Occipital lobe (tissue), 2 donors: ENCODE data around the gene SIL1. TPM values are rescaled to one million over a fixed set of nuclear protein-coding genes. Genes with fewer than 3 reads are reported as not detected.
"Not testable (repeated sequence)": the region's sequence is repeated elsewhere in the genome, so short reads cannot be mapped to it uniquely, and the experiment has no call there.

Experiments
- DNase-seq: peaks from one replicate; lab custom pipeline; 2025; lab: John Stamatoyannopoulos, UW
- total RNA-seq: library from RNA; depleted of rRNA; stranded (reverse); fragments of >200 nt; gene quantifications from one replicate; pipeline ENCODE4 v1.2.3, GENCODE V29; 2014

The SIL1 gene
- total RNA-seq, 1 donor from 2014 or later: 11.7 TPM

DNA sequence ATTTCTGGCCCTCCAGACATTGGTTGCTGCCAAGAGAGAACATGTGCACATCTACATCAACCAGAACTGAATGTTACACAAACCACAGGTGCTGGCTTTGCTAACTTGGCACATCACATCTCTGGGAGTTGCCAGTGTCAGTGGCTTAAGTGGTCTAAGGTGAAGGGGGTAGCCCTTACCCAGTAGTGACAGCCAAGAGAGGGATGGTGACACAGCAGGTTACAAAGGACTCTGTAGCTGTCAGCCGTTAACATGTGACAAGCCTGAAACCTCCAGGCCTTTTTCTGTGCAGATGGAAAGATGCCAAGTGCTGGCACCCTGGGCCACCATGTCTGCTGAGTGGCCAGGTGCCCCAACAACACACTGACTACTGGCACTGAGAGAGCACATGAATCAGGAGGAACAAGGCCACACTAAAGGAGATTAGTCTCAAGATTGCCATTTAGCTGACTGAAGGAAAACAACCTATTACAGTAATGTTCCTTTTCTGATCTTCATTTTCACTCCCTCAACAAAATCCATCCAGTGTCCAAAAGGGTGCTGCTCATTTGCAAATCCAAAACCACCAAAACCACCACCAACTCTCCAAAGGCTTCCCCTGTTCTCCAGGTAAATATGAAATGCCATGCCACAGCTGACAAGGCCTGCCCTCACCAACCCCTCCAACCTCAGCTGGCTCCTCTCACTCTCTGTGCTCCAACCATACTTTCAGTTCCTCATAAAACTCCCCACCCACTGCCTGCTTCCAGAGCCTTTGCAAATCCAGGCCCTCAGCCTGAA lies 20.2 kb downstream of the SIL1 start:
- no peak for DNase-seq

DNA sequence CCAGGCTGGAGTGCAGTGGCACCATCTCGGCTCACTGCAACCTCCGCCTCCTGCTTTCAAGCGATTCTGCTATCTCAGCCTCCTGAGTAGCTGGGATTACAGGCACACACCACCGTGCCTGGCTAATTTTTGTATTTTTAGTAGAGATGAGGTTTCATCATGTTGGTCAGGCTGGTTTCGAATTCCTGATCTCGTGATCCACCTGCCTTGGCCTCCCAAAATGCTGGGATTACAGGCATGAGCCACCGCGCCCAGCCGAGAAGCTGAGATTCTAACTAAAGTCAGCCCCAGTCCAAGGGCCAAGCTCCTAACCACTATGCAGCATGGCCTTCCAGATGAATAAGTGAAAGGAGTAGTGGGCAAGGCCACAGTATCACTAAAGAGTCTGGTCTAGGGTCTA lies 20.9 kb downstream of the SIL1 start:
- not testable (repeated sequence) for DNase-seq

DNA sequence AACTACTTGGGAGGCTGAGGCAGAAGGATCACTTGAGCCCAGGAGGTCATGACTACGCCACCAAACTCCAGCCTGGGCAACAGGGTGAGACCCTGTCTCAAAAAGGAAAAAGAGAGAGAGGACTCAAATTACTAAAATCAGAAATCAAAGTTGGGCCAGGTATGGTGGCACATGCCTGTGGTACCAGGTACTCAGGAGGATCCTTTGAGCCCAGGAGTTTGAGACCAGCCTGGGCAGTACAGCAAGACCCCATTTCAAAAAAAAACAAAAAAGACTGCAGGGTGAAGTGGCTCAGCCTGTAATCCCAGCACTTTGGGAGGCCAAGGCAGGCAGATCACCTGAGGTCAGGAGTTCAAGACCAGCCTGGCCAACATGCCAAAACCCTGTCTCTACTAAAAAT lies 23.8 kb downstream of the SIL1 start:
- not testable (repeated sequence) for DNase-seq

DNA sequence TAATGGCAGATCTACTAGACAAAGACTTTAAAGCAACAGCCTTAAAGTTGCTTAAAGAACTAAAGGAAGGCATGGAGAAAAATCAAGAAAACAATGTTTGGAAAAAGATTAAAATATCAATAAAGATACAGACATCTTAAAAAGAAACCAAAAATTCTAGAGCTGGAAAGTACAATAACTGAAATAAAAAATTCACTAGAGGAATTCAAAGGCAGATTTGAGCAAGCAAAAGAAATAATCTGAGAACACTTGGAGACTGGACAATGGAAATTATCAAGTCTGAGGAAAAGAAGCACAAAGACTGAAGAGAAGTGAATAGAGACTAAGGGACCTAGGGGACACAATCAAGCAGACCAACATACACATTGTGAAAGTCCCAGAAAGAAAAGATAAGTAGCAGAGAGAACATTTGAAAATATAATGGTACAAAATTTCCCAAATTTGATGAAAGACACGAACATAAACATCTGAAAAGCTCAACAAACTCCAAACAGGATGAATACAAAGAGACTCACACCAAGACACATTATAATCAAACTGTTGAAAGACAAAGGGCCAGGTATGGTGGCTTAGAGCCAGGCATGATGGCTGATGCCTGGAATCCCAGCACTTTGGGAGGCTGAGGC lies 26.3 kb downstream of the SIL1 start:
- no peak for DNase-seq

DNA sequence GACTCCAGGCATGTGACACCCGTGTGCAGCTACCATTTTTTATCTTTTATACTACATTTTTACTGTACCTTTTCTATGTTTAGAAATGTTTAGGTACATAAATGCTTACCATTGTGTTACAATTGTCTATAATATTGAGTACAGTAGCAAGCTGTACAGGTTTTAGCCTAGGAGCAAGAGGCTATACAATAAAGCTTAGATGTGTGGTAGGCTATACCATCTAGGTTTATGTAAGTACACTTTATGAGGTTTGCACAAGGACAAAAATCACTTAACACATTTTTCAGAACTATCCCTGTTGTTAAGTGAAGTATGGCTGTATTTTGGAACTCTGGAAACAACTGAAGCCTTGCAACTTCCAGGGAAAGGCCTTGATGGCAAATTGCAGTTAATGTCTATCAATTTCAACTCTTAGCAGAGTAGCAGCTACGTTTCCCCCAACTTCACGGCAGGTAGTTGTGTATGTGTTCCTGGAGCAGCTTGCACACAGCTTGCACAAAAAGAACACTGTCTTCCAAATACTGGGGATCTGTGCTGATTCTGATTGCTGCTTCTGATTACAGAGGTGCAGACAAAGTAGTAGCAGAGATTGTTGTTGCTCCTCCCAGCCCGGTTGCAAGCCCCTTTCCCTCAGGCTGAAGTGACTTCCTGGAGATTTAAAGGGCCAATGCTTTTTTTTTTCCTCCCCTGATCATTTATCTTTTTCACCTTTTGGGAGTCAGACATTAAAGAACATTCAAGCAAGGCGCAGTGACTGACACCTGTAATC lies 30.0 kb downstream of the SIL1 start:
- no peak for DNase-seq

DNA sequence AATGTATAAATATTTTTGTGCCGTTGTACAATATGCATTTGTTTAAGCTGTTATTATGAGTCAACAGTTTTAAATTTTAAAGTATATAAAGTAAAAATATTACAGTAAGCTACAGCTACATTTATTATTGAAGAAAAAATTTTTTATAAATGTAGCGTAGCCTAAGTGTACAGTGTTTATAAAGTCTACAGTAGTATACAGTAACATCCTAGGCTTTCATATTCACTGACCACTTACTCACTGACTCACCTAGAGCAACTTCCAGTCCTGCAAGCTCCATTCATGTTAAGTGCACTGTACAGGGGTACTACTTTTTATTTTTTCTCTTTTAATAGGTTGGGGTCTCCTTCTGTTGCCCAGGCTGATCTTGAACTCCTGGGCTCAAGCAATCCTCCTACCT lies 30.6 kb downstream of the SIL1 start:
- DNase-seq: no peak

DNA sequence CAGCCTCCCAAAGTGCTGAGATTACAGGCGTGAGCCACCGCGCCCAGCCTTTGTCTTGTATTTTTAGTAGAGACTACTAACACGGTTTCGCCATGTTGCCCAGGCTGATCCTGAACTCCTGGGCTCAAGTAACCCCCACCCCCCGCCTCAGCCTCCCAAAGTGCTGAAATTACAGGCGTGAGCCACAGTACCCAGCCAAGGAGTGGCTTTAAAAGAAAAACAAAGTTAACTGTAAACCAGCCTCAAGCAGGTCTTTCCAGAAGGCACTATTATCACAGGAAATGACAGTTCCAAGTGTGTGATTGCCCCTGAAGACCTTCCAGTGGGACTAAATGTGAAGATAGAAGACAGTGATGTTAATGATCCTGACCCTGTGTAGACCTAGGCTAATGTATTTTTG lies 31.1 kb downstream of the SIL1 start:
- DNase-seq: no peak

DNA sequence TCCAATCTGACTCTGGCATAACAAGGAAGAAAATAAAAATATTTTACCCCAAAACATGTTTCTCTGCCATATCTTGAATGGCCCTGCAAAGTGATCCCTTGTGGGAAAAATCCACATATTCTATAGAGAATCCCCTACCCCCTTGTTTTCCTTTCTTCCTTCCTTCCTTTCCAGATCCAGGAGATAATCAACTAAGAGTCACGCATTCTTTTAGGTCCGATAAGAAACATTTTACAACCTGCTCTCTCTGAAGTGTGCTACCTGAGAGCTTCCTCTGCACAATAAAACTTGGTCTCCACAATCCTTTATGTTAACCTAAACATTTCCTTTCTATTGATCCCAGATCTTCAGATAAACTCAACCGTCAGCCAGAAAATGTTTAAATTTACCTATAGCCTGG lies 33.3 kb downstream of the SIL1 start:
- not testable (repeated sequence) for DNase-seq

DNA sequence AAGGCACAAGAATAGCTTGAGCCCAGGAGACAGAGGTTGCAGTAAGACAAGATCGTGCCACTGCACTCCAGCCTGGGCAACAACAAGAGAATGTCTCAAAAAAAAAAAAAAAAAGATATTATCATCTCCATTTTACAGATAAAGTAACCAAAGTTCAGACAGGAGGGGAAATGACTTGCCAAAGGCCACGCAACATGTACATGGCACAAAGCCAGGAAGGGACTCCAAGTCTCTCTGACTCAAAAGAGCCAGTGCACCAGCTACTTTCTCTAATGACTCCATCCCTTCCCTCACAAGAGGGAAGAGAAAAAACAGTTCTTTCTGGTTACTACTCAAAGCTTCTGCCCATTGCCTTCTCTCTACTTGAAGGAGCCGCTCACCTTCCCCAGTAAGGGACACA lies 34.1 kb downstream of the SIL1 start:
- no peak for DNase-seq

DNA sequence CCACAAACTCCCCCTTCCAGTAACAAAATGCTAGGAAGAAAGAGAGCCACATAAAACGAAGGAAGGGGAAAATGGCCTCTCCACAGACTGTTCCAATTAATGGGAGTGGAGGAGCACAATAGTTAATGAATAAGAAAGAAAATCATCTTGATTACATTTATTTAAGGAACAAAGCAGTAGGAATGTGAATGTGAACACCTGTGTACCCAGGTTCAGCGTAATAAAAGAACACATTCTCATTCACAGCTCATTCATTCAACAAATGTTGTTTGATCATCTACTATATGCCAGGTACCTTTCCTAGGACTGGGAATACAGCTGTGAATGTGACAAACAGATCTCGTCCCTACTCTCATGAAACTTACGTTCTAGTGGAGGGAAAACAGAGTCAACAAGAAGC lies 35.7 kb downstream of the SIL1 start:
- DNase-seq: no peak

DNA sequence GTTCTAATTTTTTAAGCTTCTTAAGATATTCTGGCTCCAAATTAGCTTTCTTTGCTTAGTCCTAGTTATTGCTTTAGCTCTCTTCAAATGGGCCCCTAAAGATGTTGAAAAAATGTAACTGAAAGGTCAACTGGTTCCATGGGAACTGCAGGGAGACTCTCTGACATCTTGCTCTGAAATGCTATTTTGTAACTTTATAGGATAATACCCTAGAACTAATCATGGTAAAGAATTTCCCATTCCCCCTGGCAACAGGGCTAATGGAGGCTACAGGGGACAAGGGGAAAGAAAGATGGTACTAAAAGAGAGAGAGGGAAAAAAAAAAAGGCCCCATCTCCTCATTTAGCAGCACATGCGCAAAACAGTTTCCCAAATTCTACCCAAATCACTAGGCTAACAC lies 39.4 kb downstream of the SIL1 start:
- no peak for DNase-seq

DNA sequence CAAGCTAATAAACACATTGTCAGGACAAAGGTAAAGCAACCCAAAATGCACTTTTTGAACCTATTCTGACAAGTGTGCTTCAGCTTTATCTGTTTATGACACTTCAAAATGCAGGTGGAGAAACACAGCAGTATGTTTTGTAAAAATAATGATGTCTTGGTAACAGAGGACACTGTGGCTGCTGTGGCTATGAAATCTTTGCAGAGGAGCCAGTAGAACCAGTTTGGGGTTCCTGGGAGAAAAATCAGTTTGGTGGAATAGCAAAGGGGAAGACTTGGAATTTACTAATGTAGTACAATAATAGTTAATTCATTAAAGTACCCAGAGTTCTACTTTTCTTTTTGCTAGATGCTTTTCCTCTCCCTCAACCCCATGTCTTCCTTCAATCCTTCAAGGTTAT lies 40.6 kb downstream of the SIL1 start:
- no peak for DNase-seq

DNA sequence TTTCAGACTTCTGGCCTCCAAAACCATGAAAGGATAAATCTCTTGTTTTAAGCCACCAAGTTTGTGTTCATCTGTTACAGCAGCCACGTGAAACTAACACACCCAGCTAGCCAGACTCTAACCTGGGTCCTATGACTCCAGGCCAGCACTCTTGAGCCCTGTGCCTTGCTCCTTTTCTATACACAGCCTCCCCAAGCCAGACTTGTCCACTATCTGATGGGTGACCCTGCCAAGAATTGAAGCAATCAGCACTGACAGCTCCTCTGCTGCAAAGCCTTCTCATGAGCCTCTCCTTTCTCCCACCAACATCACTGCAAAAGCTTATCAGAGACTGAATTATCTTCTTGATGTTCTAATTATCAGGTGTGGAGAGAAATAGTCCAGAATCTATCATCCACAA lies 41.4 kb downstream of the SIL1 start:
- DNase-seq: no peak

DNA sequence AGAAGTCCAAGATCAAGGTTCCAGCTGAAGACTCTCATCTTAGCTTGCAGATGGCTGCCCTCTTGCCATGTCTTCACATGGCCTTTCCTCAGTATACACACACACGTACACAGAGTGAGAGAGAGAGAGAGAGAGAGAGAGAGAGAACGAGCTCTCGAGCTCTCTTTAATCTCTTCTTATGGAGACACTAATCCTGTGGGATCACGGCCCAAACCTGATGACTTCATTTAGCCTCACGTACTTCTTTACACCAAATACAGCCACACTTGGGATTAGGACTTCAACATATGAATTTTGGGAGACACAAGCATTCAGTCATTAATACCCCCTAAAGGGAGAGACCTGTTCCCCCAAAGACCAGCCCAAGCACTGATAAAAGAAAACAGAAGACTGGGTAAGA lies 42.8 kb downstream of the SIL1 start:
- no peak for DNase-seq

DNA sequence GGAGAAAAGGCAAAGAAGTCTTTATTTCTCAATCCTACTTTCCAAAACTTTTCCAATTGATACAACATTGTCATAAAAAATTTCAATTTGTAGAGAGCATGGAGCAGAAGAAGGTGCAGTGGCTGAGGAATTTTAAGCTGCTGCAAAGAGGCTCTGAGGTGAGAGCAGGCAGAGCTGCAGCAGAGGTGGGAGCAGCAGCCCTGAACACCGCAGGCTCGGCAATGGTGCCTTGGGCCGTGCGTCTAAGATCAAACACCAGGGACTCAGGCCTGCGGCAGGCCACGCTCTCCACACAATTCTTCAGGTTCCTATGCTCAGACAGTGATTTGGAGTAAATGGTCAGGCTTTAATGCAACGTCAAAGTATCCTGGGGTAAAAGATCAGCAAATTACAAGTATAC lies 46.3 kb downstream of the SIL1 start:
- no peak for DNase-seq

DNA sequence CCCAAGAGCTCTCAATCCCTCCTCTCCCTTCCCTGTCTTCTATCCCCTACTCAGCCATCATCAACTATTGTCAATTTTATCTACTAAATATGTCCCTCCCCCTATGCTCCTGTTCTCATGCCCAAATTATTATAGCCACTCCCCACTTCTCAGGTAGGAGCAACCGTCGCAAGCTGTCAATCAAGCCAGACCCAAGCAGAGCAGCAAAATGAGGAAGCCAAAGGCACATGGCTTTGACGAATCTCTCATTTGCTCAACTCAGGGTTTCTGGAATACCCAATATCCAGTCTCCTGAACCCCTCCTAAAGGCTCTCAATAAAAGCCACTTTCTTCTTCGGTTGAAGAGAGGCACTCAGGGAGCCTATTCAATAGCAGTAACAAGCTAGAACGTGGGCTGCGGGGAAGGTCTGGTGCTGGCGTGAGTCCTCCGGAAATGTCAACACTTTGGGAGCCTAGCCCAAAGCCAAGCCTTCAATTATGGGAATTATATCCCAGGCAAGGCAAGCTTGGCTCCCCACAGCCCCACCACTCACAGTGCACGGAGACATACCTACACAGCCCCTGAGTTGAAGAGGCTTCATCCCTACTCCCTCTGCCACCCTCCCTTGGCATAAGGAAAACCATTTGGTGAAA lies 47.7 kb downstream of the SIL1 start:
- no peak for DNase-seq

DNA sequence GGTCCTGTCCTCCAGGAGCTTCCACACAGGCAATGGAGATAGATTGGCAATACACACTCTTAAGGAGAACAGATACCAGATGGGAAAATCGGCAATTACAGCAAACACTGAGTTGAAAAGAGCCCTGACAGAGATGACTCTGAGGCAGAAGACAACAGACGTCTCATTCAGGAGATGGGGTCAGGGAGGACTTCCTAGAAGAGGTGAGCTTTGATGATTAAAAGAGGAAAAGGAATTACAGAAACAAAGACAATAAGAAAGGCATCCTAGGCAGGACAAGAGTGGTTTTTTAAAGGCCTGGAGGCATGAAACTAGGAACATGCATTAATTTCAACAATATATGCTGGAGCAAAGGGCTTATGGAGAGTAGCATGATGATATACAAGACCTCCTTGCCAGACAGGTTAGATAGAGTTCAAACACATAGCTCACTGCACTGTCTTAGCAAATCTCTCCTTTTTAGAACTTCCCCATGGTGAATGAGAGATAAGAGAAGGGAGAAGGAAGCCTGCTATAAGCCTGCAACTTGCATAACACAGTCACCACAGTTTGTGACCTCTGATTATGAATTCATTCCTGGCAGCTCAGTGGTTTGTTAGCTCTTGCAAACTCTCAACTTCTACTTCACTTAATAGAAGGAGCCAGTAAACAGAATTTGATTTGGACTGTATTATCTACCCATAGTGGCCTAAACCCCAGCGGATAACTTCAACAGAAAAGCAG lies 48.5 kb downstream of the SIL1 start:
- DNase-seq: no peak

DNA sequence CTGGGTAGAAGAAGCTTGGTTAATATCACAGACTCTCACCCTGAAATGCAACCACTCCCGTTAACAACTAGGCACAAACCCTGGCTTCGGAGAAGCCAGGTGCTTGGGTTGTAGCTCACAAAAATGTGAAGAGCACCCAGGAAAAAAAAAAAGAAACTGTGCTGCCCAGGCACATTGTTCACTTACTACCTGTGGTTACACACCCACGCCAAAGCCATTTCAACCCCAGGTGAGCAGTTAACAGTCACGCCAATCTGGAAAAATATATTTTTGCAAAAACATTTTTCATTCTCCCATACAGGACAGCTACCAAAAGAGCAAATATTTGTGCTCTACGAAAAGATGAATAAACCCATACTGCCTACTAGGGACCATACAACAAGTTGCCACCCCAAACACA lies 49.2 kb downstream of the SIL1 start:
- no peak for DNase-seq

DNA sequence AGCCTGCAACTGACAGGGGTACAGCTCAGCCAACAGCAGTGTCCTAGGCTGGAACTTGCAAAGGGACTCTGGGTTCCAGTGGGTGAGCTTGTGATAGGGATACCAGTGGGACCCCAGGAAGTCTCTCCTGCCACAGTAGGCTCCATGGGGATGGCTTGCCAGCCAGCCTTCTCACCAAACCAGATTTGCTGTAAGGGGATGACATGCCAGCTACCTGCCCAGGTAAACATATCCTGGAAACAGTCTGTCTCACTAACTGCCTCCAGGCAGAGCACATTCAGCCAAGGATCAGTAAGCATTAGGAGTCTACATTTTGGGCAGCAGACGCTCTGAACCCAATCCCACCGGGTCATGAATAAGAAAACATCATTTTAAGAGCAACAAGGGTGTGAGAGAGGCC lies 49.9 kb downstream of the SIL1 start:
- no peak for DNase-seq

DNA sequence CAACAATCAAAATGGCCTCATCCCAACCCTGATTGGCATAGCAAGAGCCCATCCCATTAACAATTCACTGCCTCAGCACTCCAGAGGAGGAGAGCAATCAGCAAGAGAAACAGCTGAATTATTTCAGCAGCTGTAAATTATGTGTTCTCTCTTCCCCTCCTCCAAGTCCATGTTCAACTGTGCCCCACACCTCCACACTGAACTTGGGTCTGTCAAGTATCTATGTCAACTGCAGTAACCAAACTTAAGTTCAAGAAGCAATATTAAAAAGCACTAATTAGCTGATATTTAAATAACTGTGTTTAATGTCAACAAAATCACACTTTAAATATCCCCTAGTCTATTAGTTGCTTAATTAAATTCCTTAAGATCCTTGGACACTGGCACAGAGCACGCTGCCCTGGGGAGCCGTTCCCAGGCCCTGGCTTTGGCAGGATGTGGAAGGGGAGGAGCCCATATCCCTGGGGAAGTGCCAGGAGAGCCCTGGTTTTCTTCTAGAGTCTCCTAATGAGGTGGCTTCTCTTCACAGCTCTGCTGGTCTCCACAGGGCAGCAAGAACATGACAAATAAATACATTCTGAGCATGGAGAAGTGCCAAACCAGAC lies 50.6 kb downstream of the SIL1 start:
- peak; percentile 28 for DNase-seq
